HG03378 (cell line): ENCODE results near the gene PRM3.

ENCODE experiments used
- ATAC-seq: cut with Tn5 transposase; IDR thresholded peaks from one replicate; pipeline ENCODE4 v1.9.1; 2021; ENCODE audit warnings: mild to moderate bottlenecking, moderate library complexity; ENCODE audit not compliant: unreplicated experiment

Gene PRM3

DNA sequence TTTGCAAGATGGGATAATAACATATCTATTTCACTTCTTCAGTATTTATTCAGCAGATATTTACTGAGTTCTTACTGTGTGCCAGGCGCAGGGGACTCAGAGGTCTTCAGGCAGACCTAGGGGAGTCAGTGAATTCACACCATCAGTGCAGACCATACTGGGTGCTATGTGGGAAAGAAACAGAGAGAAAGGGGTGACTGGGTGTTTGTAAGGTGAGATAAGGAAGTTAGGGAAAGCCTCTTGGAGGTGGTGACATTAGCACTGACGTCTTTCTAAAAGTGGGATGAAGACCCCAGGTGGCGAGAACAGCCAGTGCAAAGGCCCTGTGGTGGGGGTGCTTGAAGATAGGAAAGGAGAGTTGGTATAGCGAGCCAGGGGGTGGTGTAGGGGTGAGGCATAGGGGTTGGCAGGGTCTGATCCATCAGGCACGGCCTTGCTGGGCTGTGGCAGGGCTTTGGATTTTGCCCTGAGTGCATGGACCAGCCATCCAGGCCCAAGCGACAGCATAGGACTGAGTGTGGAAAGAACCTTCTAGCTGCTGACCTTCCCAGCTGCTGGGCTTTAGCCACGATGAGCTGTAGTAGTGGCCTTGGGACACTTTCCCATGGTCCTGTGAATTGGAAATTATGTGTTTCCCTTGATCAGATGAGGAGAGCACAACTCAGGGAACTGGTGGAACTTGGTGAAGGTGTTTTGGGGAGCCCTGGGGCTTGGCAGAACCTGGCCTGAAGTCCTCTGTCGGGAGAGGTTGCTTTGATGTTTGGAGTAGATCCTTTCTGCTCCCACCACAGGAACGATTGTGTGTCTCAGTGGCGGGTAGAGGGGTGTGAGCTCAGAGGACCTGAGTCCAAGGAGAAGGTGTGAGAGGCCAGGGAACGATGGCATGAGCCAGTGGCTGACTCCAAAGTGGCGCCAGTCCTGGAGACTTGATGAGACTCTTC lies 13.5 kb downstream of the PRM3 start:
- ATAC-seq, result no peak

- no peak for ATAC-seq
Observed at GRCh38 chr16:11258553-11259492, 14.6 kb downstream of the PRM3 start.

DNA sequence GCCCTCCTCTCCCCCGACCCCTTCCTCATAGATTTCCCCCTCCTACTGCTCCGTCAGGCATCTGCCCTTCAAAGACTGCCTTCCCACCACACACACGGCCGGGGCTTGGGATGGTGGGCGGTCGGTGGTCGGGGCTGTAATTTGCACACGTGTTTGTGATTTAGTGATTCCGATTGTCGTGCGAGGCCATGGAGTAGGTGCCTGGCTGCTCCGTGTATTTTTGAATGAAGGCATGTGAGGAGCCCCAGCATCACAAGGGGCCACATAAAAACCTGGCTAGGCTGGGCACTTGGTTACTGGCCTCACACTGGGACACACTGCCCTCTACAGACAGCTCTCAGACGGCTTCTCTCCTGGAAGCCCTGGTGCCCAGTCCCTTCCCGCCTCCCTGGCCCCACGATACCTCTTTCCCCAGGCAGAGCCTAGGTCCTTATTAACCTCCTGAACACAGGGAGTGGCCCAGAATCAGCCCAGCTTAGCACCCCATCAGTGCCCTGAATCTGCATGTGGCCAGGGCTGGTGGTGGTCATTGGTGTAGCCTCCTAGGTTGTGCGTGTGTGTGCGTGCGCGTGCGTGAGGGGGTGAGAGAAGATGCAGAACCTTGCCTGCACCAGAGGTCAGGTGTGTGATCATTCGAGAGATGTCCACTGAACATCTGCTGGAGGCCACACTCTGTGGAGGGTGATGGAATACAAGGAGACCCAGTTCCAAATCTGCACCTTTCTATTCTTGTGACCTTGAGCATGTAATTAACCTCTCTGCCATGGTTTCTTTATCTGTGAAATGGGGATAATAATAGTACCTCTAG lies 16.1 kb downstream of the PRM3 start:
- ATAC-seq, result no peak

DNA sequence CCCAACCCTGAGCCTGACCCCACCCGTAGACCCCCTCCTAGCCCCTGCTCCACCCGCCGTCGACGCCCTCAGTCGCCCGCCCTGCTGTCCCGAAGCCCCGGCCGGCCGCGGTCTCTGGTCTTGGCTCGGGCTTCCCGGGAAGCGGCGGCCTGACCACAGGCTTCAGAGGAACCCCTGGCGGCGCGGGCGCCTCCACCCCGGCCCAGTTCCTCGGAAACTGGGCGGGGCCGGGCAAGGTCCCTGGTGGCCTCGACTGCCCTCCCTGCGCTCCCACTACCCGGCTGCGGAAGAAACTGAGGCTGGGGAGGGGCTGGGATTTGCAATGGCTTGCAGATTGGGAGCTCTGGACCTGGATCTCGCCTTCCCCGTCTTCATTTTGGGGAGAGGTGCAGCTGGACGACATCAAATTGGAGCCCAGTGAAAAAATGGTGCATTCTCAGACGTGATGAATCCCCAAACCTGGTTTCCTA lies 16.7 kb downstream of the PRM3 start:
- no peak for ATAC-seq

DNA sequence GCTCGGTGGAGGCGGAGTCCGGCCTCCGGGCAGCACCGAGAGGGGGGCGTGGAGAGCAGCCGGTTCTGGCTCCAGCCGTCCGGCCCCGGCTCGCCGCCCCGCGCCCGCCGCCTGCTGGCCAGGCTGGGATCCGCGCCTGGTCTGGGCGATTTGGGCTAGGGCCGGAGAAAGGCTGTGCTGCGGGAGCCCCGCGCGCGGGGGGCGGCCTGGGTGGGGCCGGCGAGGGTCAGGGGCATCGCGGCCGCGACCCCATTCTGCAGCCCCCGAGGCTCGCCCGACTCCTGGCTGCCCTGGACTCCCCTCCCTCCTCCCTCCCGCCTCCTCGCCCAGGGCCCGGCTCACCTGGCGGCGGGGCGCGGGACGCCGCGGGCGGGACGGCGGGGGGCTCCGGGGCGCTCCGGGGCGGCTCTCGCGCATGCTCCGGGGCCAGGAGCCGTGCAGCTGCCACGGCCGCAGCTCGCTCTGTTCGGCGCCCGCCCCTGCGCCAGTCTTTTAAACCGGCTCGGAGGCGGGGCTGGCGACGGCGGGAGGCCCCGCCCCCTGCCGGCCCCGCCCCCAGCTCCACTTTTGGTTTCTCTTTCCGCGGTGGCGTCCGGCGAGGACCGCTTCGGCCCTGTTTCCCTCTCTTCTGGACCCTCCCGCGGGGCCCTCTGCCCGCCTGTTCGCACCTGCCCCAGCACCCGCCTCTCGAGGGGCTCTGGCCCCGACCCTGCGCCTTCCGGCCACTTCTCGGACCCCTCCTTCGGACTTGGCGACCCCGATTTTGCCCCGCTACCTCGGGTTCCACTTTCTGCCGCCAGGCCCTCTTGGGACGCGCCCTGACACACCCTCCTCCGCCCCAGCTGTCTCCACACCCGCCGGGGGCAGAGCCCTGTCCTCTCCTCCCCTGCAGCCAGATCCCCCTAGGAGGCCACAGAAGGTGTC lies 17.4 kb downstream of the PRM3 start, which contains the start of gene SOCS1:
Gene SOCS1, minus strand, starts transcription at position 468 of the 924 bp plus-strand sequence. CDS start 726 bp downstream, outside the sequence.
- ATAC-seq, result peak; percentile 41

GRCh38 chr16:11254913-11255736 lies 18.3 kb downstream of the PRM3 start:
- ATAC-seq, result no peak

GRCh38 chr16:11253995-11254912 lies 19.2 kb downstream of the PRM3 start:
- no peak for ATAC-seq

GRCh38 chr16:11253009-11253994 lies 20.1 kb downstream of the PRM3 start:
- no peak for ATAC-seq

DNA sequence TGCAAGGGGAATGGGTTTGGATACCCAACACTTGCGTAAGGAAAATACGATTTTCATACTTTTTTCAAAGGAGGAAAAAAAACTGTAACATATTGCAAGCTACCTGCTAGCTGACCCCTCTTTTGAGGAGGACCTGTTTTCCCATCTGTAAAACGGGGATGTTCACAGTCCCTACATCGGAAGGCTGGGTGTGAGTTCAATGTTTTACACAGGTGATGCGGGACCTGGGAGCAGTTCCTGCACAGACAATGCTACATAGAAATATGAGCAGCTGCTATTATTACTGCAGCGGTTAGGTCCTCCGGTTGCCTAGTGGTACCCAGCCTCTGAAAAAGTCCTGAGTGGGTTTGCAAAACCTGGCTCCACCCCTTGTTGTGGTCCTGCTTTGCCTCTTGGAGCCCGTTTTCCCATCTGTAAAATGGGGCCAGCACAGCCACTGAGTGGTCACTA lies 20.9 kb downstream of the PRM3 start:
- ATAC-seq, result no peak

GRCh38 chr16:11251525-11252481 lies 21.6 kb downstream of the PRM3 start:
- ATAC-seq, result no peak

DNA sequence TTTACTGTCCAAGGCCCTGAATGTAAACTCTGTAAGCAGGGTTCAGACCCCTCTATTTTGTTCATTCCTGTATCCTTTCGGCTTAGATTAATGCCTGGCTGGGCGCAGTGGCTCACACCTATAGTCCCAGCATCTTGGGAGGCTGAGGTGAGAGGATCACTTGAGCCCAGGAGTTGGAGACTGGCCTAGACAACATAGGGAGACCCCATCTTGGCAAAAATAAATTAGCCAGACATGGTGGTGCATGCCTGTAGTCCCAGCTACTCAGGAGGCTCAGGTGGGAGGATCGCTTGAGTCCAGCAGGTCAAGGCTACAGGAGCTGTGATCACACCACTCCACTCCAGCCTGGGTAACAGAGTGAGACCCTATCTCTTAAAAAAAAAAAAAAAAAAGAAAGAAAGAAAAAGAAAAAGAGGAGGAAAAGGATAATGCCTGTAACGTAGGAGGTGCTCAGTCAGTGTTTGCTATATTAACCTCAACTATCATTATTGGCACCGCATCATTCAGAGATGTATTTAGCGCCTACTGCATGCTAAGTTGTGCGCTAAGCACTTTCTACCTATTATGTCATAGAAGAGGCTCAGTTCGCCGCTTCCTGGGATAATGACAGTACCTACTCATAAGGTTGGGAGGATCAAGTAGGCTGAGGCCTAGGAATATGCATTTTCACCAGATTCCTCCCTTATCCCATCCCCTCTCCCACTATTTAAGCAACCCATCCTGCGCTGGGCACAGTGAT lies 22.5 kb downstream of the PRM3 start:
- ATAC-seq, result no peak

- no peak for ATAC-seq
Observed at GRCh38 chr16:11250091-11250785, 23.2 kb downstream of the PRM3 start.

DNA sequence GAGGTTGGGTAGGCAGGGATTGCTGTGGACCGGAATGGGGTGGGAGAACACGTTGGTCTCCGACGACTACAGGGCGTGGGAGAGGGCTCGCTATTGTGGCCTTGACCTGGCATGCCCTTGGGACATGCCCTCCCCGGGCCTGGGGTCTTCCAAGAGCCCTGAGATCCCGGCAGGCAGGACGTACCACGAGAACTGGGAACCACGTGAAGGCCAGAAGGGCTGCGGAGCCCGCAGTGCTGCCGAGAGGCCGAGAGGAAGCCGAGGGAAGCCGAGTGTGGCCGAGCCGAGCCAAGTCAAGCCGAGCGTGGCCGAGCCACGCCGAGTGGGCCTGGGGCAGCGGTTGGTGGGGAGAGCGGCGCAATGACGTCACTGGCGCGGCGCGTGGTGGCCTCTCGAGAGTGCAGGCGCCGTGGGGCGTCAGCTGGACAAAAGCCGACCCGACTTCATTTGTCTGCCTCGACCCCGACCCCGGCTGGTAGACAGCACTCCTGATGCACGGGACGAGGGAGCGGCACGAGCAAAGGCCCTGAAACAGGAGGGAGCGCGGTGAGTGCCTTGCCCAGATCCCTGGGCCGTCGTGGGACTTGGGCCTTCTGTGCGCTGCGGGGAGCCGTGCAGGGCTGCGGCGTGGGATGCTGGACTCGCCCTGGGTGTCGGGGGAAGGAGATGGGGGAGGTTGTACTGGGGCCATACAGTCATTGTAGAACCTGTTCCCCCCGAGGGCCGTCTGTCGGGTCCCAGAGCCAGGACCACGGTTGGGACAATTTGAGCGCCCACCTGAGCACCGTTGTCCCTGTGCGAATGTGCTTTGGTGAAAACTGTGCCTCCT lies 24.0 kb downstream of the PRM3 start:
- no peak for ATAC-seq
